Measurements from ENCODE around the gene HK1. TPM values are rescaled to one million over a fixed set of nuclear protein-coding genes. Genes with fewer than 3 reads are reported as not detected.
A peak's percentile ranks its signal among the peaks of the same experiment; 100 is the strongest.

HK1 gene
- total RNA-seq, 2 experiments from 2014 or later, result 258 to 261 TPM

DNA sequence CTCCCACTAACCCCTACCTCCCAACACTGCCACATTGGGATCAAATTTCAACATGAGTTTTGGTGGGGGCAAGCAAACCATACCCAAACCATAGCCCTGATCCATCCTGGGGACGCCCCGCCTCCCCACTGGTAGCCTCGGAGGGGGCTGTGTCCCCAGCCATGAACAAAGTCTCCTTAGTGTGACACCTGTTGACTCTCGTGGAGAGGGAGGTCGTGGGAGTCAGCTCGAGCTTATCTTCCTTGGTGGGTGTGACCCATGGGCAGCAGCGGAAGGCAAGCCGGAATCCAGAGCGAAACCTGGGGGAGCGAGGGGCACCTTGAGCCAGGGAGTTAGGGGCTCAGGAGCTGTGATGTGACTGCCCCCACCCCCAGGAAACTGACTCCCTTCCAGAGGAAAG, 126.5 kb downstream of the HK1 start:
- intact Hi-C loops (cut with DNase I, micrococcal nuclease), result loop anchor here in 1 of 2 experiments (5.0 to 10.0 kb wide), 3 partner anchors 167 to 400 kb away; partner anchors contain the start of gene FAM241B
- no peak overlapping the region for H3K4me3 Mint-ChIP-seq
- POLR2A ChIA-PET, result no interaction called here
- peaks cover 30% of the 10 kb centered on the region for H3K36me3 Mint-ChIP-seq (ENCODE audit: low read depth)
- DNase-seq (no peak), ATAC-seq (no peak)
- no peaks in the 10 kb centered on the region for H3K9me3 Mint-ChIP-seq (ENCODE audit: low read depth)
- no peak overlapping the region for H3K27ac Mint-ChIP-seq
- H3K27me3 Mint-ChIP-seq, result no peaks in the 10 kb centered on the region
- CTCF ChIA-PET, result interaction anchor here (0.6 to 1.9 kb wide), 5 partner anchors 12 to 386 kb away, joined by 3 to 11 read pairs (median 4); no protein-coding TSS in a partner anchor
- H3K4me1 Mint-ChIP-seq, result peaks cover 11% of the 10 kb centered on the region

GRCh38 chr10:69405221-69405620, 126.9 kb downstream of the HK1 start:
- no peaks in the 10 kb centered on the region for H3K9me3 Mint-ChIP-seq (ENCODE audit: low read depth)

GRCh38 chr10:69406302-69406811, 128.1 kb downstream of the HK1 start:
- ATAC-seq, result no peak
- peak; percentile 35 for DNase-seq
- H3K27ac Mint-ChIP-seq, result peak overlapping the region; percentile 53
- intact Hi-C loops (cut with DNase I, micrococcal nuclease), result loop anchor here in 1 of 2 experiments (5.0 to 10.0 kb wide), 3 partner anchors 169 to 402 kb away; partner anchors contain the start of gene FAM241B
- peaks cover 22% of the 10 kb centered on the region for H3K36me3 Mint-ChIP-seq (ENCODE audit: low read depth)
- H3K4me1 Mint-ChIP-seq, result peaks cover 11% of the 10 kb centered on the region
- ChIA-PET CTCF (interaction anchor here (0.7 to 3.8 kb wide), 12 partner anchors 10 to 282 kb away, joined by 3 to 15 read pairs (median 5); no protein-coding TSS in a partner anchor), POLR2A (no interaction called here)
- H3K9me3 Mint-ChIP-seq (ENCODE audit: low read depth), result no peaks in the 10 kb centered on the region
- H3K27me3 Mint-ChIP-seq, result no peaks in the 10 kb centered on the region
- no peak overlapping the region for H3K4me3 Mint-ChIP-seq

More at GRCh38 chr10:69405221-69405620, 126.9 kb downstream of the HK1 start:
- ChIA-PET POLR2A (no interaction called here), CTCF (interaction anchor here (0.6 to 3.8 kb wide), 5 partner anchors 12 to 386 kb away, joined by 3 to 15 read pairs (median 5); no protein-coding TSS in a partner anchor)
- H3K4me1 Mint-ChIP-seq, result peaks cover 11% of the 10 kb centered on the region
- peaks cover 30% of the 10 kb centered on the region for H3K36me3 Mint-ChIP-seq (ENCODE audit: low read depth)
- H3K27me3 Mint-ChIP-seq, result no peaks in the 10 kb centered on the region
- ATAC-seq (no peak), DNase-seq (no peak)
- no peak overlapping the region for H3K4me3 Mint-ChIP-seq
- peak overlapping the region; percentile 26 for H3K27ac Mint-ChIP-seq
- intact Hi-C loops (cut with DNase I, micrococcal nuclease), result loop anchor here in 1 of 2 experiments (5.0 to 10.0 kb wide), 3 partner anchors 168 to 400 kb away; partner anchors contain the start of gene FAM241B

- no peak for DNase-seq
- no peaks in the 10 kb centered on the region for H3K9me3 Mint-ChIP-seq (ENCODE audit: low read depth)
- ChIA-PET POLR2A (interaction anchor here (0.9 to 1.3 kb wide), 2 partner anchors 14 to 86 kb away, joined by 3 to 6 read pairs; no protein-coding TSS in a partner anchor), CTCF (interaction anchor here (0.6 to 3.8 kb wide), 23 partner anchors 11 to 282 kb away, joined by 3 to 15 read pairs (median 4); no protein-coding TSS in a partner anchor)
- no peak for ATAC-seq
- peaks cover 11% of the 10 kb centered on the region for H3K4me1 Mint-ChIP-seq
- H3K4me3 Mint-ChIP-seq, result no peak overlapping the region
- H3K27me3 Mint-ChIP-seq, result no peaks in the 10 kb centered on the region
- intact Hi-C loops (cut with DNase I, micrococcal nuclease), result loop anchor here in 1 of 2 experiments (5.0 to 10.0 kb wide), 3 partner anchors 170 to 402 kb away; partner anchors contain the start of gene FAM241B
- peak overlapping the region; percentile 53 for H3K27ac Mint-ChIP-seq
- peaks cover 17% of the 10 kb centered on the region for H3K36me3 Mint-ChIP-seq (ENCODE audit: low read depth)
Observed at GRCh38 chr10:69406816-69407580, 128.7 kb downstream of the HK1 start.

GRCh38 chr10:69407621-69408301, 129.5 kb downstream of the HK1 start:
- POLR2A ChIA-PET, result interaction anchor here (0.5 to 1.3 kb wide), 4 partner anchors 15 to 397 kb away, joined by 3 to 6 read pairs (median 4); no protein-coding TSS in a partner anchor
- intact Hi-C loops (cut with DNase I, micrococcal nuclease), result loop anchor here (1.0 to 10.0 kb wide), 13 partner anchors 44 to 451 kb away; partner anchors contain the start of genes FAM241B (in 2 of the 2), DDX21 (in 1 of the 2), KIFBP (in 1 of the 2) and SUPV3L1 (in 1 of the 2)
- CTCF ChIA-PET, result interaction anchor here (0.5 to 3.8 kb wide), 33 partner anchors 10 to 498 kb away, joined by 3 to 15 read pairs (median 4); no protein-coding TSS in a partner anchor
- Mint-ChIP-seq H3K36me3 (ENCODE audit: low read depth) (peaks cover 12% of the 10 kb centered on the region), H3K27me3 (no peaks in the 10 kb centered on the region), H3K4me3 (no peak overlapping the region), H3K9me3 (ENCODE audit: low read depth) (no peaks in the 10 kb centered on the region), H3K27ac (peak overlapping the region; percentile 11), H3K4me1 (peaks cover 11% of the 10 kb centered on the region)
- ATAC-seq (peak; percentile 17), DNase-seq (peak; percentile 53)

GRCh38 chr10:69408318-69409175, 130.3 kb downstream of the HK1 start:
- H3K27ac Mint-ChIP-seq, result peak overlapping the region; percentile 67
- CTCF ChIA-PET, result interaction anchor here (0.5 to 3.8 kb wide), 20 partner anchors 10 to 499 kb away, joined by 3 to 15 read pairs (median 4); no protein-coding TSS in a partner anchor
- no peak overlapping the region for H3K4me3 Mint-ChIP-seq
- DNase-seq (peak; percentile 95), ATAC-seq (peak; percentile 93)
- H3K9me3 Mint-ChIP-seq (ENCODE audit: low read depth), result no peaks in the 10 kb centered on the region
- POLR2A ChIA-PET, result interaction anchor here (0.5 to 1.3 kb wide), 3 partner anchors 16 to 397 kb away, joined by 3 to 6 read pairs (median 4); no protein-coding TSS in a partner anchor
- peaks cover 6% of the 10 kb centered on the region for H3K36me3 Mint-ChIP-seq (ENCODE audit: low read depth)
- H3K27me3 Mint-ChIP-seq, result no peaks in the 10 kb centered on the region
- peaks cover 11% of the 10 kb centered on the region for H3K4me1 Mint-ChIP-seq
- intact Hi-C loops (cut with DNase I, micrococcal nuclease), result loop anchor here (1.0 to 10.0 kb wide), 13 partner anchors 43 to 452 kb away; partner anchors contain the start of genes FAM241B (in 2 of the 2), DDX21 (in 1 of the 2), KIFBP (in 1 of the 2) and SUPV3L1 (in 1 of the 2)

- CTCF ChIA-PET, result interaction anchor here (0.6 to 2.6 kb wide), 5 partner anchors 11 to 284 kb away, joined by 3 to 15 read pairs (median 9); no protein-coding TSS in a partner anchor
- no peak for ATAC-seq
- POLR2A ChIA-PET, result no interaction called here
Observed at GRCh38 chr10:69409176-69409495, 130.8 kb downstream of the HK1 start.

GRCh38 chr10:69409968-69410367, 131.7 kb downstream of the HK1 start:
- no peak for ATAC-seq
- ChIA-PET POLR2A (interaction anchor here (1.1 kb wide), 1 partner anchor 14 kb away, joined by 3 read pairs; no protein-coding TSS in a partner anchor), CTCF (interaction anchor here (1.5 kb wide), 1 partner anchor 19 kb away, joined by 5 read pairs; no protein-coding TSS in a partner anchor)
- no peak for DNase-seq
- Mint-ChIP-seq H3K4me1 (peaks cover 11% of the 10 kb centered on the region), H3K9me3 (ENCODE audit: low read depth) (no peaks in the 10 kb centered on the region), H3K4me3 (no peak overlapping the region), H3K27me3 (peaks cover 2% of the 10 kb centered on the region), H3K27ac (no peak overlapping the region), H3K36me3 (ENCODE audit: low read depth) (no peaks in the 10 kb centered on the region)
- intact Hi-C loops (cut with DNase I, micrococcal nuclease), result loop anchor here (2.0 to 10.0 kb wide), 4 partner anchors 173 to 421 kb away; partner anchors contain the start of genes FAM241B (in 1 of the 2) and KIFBP (in 1 of the 2)

More at GRCh38 chr10:69409176-69409495, 130.8 kb downstream of the HK1 start:
- H3K36me3 Mint-ChIP-seq (ENCODE audit: low read depth), result peaks cover 2% of the 10 kb centered on the region
- no peaks in the 10 kb centered on the region for H3K27me3 Mint-ChIP-seq
- no peak for DNase-seq
- H3K4me1 Mint-ChIP-seq, result peaks cover 11% of the 10 kb centered on the region
- intact Hi-C loops (cut with DNase I, micrococcal nuclease), result loop anchor here (2.0 to 10.0 kb wide), 4 partner anchors 172 to 420 kb away; partner anchors contain the start of genes FAM241B (in 1 of the 2) and KIFBP (in 1 of the 2)
- no peak overlapping the region for H3K4me3 Mint-ChIP-seq
- peak overlapping the region; percentile 37 for H3K27ac Mint-ChIP-seq
- no peaks in the 10 kb centered on the region for H3K9me3 Mint-ChIP-seq (ENCODE audit: low read depth)

DNA sequence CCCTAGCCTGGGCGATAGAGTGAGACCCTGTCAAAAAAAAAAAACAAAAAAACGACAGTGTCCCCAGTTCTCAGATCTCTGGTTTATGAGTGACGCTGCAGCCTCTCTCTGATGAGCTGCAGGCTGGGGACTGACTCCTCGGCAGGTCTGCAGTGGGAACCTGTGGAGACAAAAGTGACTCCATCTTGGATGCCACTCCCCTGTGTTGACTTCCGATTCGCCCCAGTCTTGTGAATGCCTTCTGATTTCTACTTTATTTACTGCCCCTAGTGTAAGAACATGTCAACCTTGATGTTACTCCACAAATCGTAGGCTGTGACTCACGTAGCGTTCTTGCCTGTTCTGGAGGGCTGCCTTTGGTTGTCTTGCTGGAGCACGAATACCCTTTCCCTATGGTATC, 132.2 kb downstream of the HK1 start:
- peaks cover 11% of the 10 kb centered on the region for H3K4me1 Mint-ChIP-seq
- no peak overlapping the region for H3K27ac Mint-ChIP-seq
- no peaks in the 10 kb centered on the region for H3K36me3 Mint-ChIP-seq (ENCODE audit: low read depth)
- ChIA-PET POLR2A (interaction anchor here (0.5 to 1.1 kb wide), 2 partner anchors 14 to 97 kb away, joined by 3 read pairs; no protein-coding TSS in a partner anchor), CTCF (interaction anchor here (0.6 to 1.9 kb wide), 5 partner anchors 10 to 97 kb away, joined by 3 to 7 read pairs (median 4); no protein-coding TSS in a partner anchor)
- DNase-seq (no peak), ATAC-seq (no peak)
- no peaks in the 10 kb centered on the region for H3K9me3 Mint-ChIP-seq (ENCODE audit: low read depth)
- H3K27me3 Mint-ChIP-seq, result peaks cover 2% of the 10 kb centered on the region
- no peak overlapping the region for H3K4me3 Mint-ChIP-seq
- intact Hi-C loops (cut with DNase I, micrococcal nuclease), result no loop called here

Measured in activated CD4-positive, alpha-beta T cell treated with anti-CD3 and anti-CD28 coated beads for 36 hours (primary cell).